RWPE2 (cell line): ENCODE measurements around the gene PHLDB1.
"Not testable (repeated sequence)": the region's sequence is repeated elsewhere in the genome, so short reads cannot be mapped to it uniquely, and the experiment has no call there.

Experiments
- ATAC-seq: fragments of 200-7000 bp; cut with Tn5 transposase; 3 replicates; pipeline ENCODE4 v1.9.1; 2021; ENCODE audit warnings: low read depth
- DNase-seq: peaks from one replicate; pipeline ENCODE4 v3.0.0-alpha.2; 2020; ENCODE audit warnings: low spot score
- H3K27ac ChIP-seq: fragments of 450-650 bp; 2 replicates; pipeline ENCODE4 v1.5.1; 2017; ENCODE audit warnings: mild to moderate bottlenecking; ENCODE audit not compliant: poor library complexity, severe bottlenecking
- H3K27me3 ChIP-seq: fragments of 250-450 bp; sonication (Bioruptor Pico); 2 replicates; pipeline ENCODE4 v1.5.1; 2021; ENCODE audit warnings: mild to moderate bottlenecking, moderate library complexity; ENCODE audit not compliant: insufficient read depth, poor library complexity, severe bottlenecking
- H3K36me3 ChIP-seq: fragments of 250-450 bp; sonication (Bioruptor Pico); 2 replicates; pipeline ENCODE4 v1.5.1; 2020; ENCODE audit warnings: low read depth, mild to moderate bottlenecking, moderate library complexity
- H3K4me1 ChIP-seq: fragments of 250-450 bp; sonication (Bioruptor Pico); 2 replicates; pipeline ENCODE4 v1.5.1; 2021; ENCODE audit warnings: mild to moderate bottlenecking, moderate library complexity; ENCODE audit not compliant: insufficient read depth, poor library complexity, severe bottlenecking
- H3K4me3 ChIP-seq: fragments of 250-450 bp; sonication (Bioruptor Pico); 2 replicates; pipeline ENCODE4 v1.5.1; 2021; ENCODE audit warnings: mild to moderate bottlenecking, moderate library complexity; ENCODE audit not compliant: severe bottlenecking
- H3K9me3 ChIP-seq: fragments of 250-450 bp; sonication (Bioruptor Pico); 2 replicates; pipeline ENCODE4 v1.5.1; 2021; ENCODE audit warnings: mild to moderate bottlenecking, moderate library complexity; ENCODE audit not compliant: severe bottlenecking
- CTCF ChIP-seq: fragments of 450-650 bp; IDR thresholded peaks from one replicate; pipeline ENCODE4 v1.5.1; 2017; ENCODE audit warnings: mild to moderate bottlenecking, moderate library complexity; ENCODE audit not compliant: poor library complexity, severe bottlenecking

The PHLDB1 gene

GRCh38 chr11:118679483-118679882 lies 72.1 kb downstream of the PHLDB1 start, which contains the start of gene TREH:
TREH (minus strand) TSS chr11:118679650; CDS start chr11:118679627, 23 bp downstream.
- DNase-seq (no peak), ATAC-seq (no peak)
- Histone ChIP-seq H3K4me1 (no peaks in the 10 kb centered on the region), H3K4me3 (no peak within 1 kb of the TSS), H3K9me3 (peaks cover 3% of the 10 kb centered on the region), H3K27ac (no peak within 1 kb of the TSS), H3K27me3 (no peaks in the 10 kb centered on the region), H3K36me3 (no peaks in the 10 kb centered on the region)
- no peak for TF ChIP-seq CTCF

- DNase-seq (no peak), ATAC-seq (no peak)
- H3K4me3 ChIP-seq = no peak overlapping the region
- H3K27ac ChIP-seq = no peak overlapping the region
- no peak for TF ChIP-seq CTCF
- no peaks in the 10 kb centered on the region for H3K36me3 ChIP-seq
- H3K9me3 ChIP-seq = no peaks in the 10 kb centered on the region
- no peaks in the 10 kb centered on the region for H3K4me1 ChIP-seq
- H3K27me3 ChIP-seq = no peaks in the 10 kb centered on the region
Measured at GRCh38 chr11:118682372-118682771, 75.0 kb downstream of the PHLDB1 start.

- not testable (repeated sequence) for H3K27me3 ChIP-seq, H3K9me3 ChIP-seq, H3K36me3 ChIP-seq, H3K4me3 ChIP-seq, ATAC-seq, H3K27ac ChIP-seq, H3K4me1 ChIP-seq, DNase-seq
Measured at GRCh38 chr11:118682939-118683338, 75.5 kb downstream of the PHLDB1 start.

GRCh38 chr11:118684187-118684586 lies 76.8 kb downstream of the PHLDB1 start:
- no peaks in the 10 kb centered on the region for H3K27me3 ChIP-seq
- H3K9me3 ChIP-seq = no peaks in the 10 kb centered on the region
- no peaks in the 10 kb centered on the region for H3K4me1 ChIP-seq
- no peaks in the 10 kb centered on the region for H3K36me3 ChIP-seq
- no peak for TF ChIP-seq CTCF
- ATAC-seq (no peak), DNase-seq (no peak)
- no peak overlapping the region for H3K27ac ChIP-seq
- no peak overlapping the region for H3K4me3 ChIP-seq

GRCh38 chr11:118687906-118688305 lies 80.5 kb downstream of the PHLDB1 start:
- H3K27ac ChIP-seq = no peak overlapping the region
- ATAC-seq (no peak), DNase-seq (no peak)
- no peaks in the 10 kb centered on the region for H3K36me3 ChIP-seq
- H3K4me1 ChIP-seq = peaks cover 13% of the 10 kb centered on the region
- H3K27me3 ChIP-seq = no peaks in the 10 kb centered on the region
- H3K9me3 ChIP-seq = no peaks in the 10 kb centered on the region
- TF ChIP-seq CTCF = no peak
- no peak overlapping the region for H3K4me3 ChIP-seq

- ATAC-seq, H3K36me3 ChIP-seq, H3K9me3 ChIP-seq, DNase-seq, H3K27me3 ChIP-seq, H3K27ac ChIP-seq, H3K4me3 ChIP-seq: not testable (repeated sequence)
- H3K4me1 ChIP-seq = peaks cover 17% of the 10 kb centered on the region
Measured at GRCh38 chr11:118688339-118688738, 80.9 kb downstream of the PHLDB1 start.
